HG02884 (cell line): ENCODE results near the gene NPAS3.

Experiments used
- ATAC-seq: cut with Tn5 transposase; IDR thresholded peaks from one replicate; pipeline ENCODE4 v1.9.1; 2021; ENCODE audit warnings: mild to moderate bottlenecking, moderate library complexity; ENCODE audit not compliant: unreplicated experiment

The NPAS3 gene

DNA sequence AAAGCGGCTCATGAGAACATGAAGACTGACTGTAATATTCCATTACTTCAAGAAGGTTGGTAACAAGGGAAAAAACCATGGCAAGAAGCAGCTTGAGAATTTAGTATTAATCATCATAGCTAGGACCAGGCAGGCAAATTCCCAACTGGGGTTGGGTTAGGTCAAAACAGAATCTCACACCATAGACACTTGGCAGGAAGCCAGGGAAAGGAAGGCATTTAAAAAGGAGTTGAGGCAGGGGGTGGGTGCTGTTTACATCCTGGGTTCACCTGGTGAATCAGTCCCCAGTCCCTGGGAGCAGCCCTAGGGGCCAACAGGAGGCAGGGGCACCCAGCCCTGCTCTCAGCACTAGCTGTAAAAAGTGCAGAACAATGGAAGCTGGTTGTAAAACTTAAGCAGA lies 903.6 kb downstream of the NPAS3 start:
- ATAC-seq = no peak

DNA sequence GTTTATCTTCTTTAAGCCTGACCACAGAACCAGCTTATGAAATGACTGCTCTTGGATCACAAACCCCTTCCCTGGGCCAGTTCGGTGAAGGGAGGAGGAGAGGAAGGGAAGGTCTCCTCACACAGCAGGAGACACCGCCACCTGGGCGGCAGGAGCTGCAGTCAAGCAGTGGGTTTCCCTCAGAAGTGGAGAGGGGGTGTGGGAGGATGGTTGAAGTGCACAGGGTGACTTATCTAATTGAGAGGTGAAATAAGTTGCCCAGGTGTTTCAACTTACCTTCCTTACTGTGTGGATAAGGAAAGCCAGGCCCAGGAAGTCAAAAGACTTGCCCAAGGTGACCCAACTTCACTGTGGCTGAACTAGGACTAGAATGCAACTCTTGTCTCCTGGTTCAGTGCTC lies 905.4 kb downstream of the NPAS3 start:
- ATAC-seq = no peak

DNA sequence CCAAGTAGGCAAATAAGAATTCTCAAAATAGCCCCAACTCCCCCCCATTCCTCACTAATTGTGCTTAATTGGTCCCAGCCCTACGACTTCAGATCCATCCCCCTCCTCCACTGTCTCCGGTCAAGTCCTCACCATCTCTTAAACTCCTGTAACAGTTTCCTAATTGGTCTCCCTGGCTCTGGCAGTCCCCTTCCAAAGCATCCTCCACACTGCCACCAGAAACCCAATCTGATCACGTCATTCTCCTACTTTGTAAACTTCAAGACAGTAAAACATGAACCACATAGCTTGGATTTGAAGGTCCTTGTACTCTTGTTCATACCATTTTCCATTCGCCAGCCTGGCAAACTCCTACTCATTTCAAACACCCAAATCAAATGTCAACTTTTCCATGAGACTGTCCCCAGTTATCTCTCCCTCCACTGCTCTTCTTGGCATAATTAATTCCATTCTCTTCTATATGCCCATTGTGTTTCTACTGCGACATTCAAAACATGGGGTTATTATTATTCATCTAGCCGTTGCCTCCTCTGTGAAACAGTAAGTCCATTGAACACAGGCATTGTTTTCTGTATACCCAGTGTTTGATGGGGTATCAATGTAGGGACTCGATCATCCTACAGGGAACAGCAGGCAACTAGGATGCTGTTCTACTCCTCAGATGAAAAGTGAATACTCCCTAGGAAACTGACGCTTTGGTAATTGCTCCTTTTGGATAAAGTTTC lies 907.6 kb downstream of the NPAS3 start:
- no peak for ATAC-seq

DNA sequence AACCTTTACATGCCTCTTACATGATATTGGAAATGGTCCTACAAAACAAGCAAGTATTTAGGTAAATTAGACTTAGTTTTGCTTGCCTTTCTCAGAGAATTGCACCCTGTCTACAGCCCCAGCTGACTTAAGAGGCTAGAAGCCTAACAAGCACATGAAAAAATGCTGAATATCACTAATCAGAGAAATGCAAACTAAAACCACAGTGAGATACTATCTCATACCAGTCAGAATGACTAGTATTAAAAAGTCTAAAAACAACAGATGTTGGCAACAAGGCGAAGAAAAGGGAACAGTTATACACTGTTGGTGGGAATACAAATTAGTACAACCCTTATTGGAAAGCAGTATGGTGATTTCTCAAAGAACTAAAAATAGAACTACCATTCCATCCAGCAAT lies 908.4 kb downstream of the NPAS3 start:
- no peak for ATAC-seq

DNA sequence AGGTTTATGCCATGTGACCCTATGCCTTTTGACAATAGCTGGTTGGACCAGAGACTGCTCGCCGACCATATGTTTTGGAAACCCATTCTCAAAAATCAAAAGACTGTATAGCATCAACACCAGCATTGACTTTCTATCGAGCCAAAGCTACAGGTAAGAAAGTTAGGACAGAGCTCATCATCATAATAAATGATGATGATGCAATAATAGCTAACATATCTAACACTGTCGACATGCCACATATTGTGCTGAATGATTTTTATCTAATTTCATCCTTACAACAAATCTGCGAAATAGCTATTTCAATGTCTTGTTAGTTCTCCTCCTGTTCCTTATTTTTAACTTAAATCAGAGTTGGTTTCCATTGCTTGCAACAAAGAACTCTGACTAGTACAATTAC lies 909.3 kb downstream of the NPAS3 start:
- ATAC-seq = no peak

DNA sequence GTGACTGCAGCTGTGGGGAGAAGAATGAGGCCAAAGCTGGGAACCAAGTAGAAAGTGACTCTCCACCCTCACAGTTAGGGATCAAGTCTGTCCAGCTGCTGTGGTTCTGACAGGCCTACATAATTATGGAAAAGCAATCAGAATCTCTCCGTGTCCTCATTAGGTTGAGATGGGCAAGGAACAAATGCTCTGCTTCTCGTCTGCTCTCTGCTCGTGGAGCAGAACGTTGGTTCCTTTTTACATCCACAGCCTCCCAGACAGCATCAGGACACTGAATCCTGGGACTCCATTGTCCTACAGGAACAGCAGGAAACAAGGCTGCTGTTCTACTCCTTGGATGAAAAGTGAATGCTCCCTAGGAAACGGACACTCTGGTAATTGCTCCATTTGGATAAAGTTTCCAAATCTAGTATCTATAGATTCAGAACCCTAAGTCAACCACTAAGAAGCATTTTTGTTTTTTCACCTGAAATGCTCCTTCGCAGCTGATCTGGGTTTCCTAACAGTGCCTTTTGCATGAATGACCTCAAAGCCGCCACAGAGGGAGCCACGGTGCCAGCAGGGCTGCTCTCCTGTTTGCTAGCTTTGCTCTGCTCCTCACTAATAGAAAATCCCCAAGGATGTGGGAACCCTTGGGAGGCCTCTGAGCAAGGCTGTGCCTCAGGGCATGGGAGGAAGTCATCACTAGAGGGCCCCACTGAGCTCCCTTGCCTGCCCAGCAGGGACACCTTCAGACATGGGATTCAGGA lies 910.2 kb downstream of the NPAS3 start:
- no peak for ATAC-seq

DNA sequence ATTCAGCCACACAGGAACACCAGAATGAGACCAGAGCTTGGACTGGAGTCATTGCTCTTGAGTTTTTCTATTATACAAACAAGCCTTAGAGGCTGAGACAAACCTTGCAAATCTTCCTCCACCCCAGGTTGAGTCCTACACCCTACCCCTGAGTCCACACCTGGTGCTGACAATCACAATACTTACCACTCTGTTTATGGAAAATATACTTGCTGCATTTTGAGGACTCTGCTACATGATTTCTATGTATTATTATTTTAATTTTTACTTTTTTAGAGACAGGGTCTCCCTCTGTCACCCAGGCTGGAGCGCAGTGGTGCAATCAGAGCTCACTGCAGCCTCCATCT lies 910.7 kb downstream of the NPAS3 start:
- ATAC-seq = no peak

DNA sequence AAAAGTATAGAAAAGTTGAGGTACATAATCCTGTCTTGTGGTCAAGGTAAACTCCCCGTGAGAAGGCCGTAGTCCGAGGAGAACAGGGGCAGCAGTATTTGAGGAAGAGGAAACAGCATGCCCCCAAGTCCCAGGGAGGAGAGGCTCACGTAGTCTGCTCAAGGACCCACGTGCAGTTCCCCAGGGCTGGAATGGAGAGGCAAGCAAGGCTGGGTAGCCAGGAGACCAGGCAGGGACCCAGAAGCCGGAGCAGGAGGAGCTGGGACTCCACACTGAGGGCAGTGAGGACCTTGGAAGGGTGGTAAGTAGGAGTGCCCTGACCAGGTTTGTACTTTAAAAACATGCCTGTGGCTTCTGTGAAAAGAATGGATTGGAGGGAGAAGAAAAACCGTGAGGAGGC lies 912.1 kb downstream of the NPAS3 start:
- no peak for ATAC-seq

DNA sequence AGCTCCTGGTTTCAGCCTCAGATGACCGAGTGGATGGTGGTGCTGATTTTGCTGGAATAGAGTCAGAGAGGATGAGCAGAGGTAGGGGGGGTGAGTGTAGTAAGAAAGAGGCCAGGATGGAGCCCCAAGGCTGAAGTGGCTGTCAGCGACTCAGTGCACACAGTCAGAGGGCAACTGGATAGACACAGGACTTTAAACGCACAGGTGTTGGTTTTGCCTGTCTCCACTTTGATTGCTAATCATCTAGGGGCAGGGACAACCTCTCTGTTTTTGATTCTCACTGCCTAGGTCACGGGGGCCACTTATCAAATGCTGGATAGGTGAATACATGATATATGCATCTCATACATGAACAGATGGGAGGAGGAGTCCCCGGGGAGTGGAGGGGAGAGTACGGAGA lies 912.7 kb downstream of the NPAS3 start:
- ATAC-seq = no peak

DNA sequence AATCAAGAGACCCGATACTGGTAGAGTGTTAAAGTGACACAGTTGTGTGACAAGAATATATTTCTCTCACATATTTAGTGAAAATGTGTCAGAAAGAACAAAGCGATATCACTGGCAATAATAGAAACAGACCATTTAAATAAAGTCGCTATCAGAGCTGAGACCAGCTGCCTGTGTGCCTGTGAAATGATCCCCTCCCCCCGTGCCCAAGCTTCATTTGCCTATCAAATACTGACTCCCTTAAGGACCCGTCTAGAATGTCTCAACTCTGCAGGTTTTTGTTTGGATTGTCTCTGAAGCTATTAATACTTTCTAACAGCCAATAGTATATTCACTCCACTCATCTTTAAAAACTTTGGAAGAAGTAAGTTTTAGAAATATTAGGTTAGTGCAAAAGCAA lies 913.3 kb downstream of the NPAS3 start:
- ATAC-seq = no peak
